GM13977 (cell line): Measurements from ENCODE around the gene EDARADD.

Experiments
- DNase-seq: peaks from one replicate; pipeline ENCODE4 v3.0.0; 2012; ENCODE audit warnings: low spot score
- CTCF ChIP-seq: IDR thresholded peaks from 2 replicates; pipeline ENCODE4 v1.5.1; 2012; ENCODE audit warnings: mild to moderate bottlenecking, control low read depth; ENCODE audit not compliant: insufficient read depth; ENCODE audit errors: extremely low read depth, missing control alignments
- in situ Hi-C: fragments of 300-500 bp; cut with MboI; formaldehyde crosslinking; loops from one replicate; pipeline ENCODE4 v1.12.0; 2022; ENCODE audit warnings: low sequenced_read_pairs, low pct_unique_long_range_greater_than_20kb, mixed read lengths, inconsistent platforms; ENCODE audit not compliant: unreplicated experiment

The EDARADD gene

DNA sequence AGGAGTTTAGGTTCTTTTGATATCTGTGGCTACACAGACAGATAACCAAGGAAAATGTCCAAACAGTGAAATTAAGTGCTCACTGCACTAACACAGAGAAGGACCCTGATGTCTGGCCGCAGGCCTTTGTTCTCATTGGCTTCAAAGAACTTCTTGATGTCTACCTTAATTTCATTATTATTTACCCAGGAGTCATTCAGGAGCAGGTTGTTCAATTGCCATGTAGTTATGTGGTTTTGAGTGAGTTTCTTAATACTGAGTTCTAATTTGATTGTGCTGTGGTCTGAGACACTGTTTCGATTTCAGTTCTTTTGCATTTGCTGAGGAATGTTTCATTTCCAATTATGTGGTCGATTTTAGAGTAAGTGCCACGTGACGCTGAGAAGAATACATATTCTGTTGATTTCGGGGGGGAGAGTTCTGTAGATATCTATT is 114.5 kb downstream of the EDARADD start:
- in situ Hi-C loops, result no loop called here
- TF ChIP-seq CTCF, result no peak
- DNase-seq, result no peak

DNA sequence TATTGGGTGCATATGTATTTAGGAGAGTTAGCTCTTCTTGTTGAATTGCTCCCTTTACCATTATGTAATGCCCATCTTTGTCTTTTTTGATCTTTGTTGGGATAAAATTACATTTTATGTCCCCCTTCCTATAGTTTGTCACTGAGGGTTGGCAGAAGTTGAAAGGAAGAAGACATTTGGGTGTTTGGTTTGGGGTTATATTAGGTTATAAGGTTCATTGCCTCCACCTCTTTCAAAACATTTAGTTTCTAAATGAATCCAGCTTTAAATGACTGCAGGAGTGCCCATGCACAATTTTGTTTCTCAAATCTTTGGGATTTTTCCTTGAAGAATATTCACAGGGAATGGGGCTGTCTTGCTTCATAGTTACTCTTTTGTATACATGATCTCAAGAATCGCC is 115.1 kb downstream of the EDARADD start:
- in situ Hi-C loops, result no loop called here
- DNase-seq, result no peak
- no peak for TF ChIP-seq CTCF

- no peak for TF ChIP-seq CTCF
- in situ Hi-C loops, result no loop called here
- DNase-seq, result no peak
Measured at GRCh38 chr1:236509647-236510401, 115.7 kb downstream of the EDARADD start.

DNA sequence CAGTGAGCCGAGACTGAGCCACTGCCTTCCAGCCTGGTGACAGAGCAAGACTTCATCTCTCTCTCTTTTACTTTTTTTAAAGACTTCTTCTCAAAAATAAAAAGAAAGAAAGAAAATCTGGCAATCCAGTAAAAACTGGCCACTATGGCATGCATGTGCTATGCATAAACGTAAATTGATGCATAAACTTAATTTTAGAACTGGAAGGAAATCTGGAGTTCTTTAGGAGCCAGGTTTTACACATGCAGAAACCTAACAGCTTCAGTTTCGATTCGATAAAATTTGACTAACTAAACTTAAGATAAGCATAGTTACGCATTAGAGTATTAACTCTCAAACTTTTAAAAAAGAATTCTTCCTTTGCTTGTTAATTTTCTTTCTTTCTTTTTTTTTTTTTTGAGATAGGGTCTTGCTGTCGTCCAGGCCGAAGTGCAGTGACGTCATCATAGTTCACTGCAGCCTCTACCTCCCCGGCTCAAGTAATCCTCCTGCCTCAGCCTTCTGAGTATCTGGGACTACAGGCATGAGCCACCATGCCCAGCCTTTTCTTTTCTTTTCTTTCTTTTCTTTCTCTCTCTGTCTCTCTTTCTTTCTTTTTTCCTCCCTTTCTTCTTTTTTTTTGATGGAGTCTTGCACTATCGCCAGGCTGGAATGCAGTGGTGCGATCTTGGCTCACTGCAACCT is 117.8 kb downstream of the EDARADD start:
- DNase-seq, result no peak
- in situ Hi-C loops, result no loop called here
- no peak for TF ChIP-seq CTCF

GRCh38 chr1:236514703-236515442 is 120.8 kb downstream of the EDARADD start:
- no peak for TF ChIP-seq CTCF
- in situ Hi-C loops, result no loop called here

GRCh38 chr1:236515443-236515958 is 121.4 kb downstream of the EDARADD start:
- no peak for TF ChIP-seq CTCF
- in situ Hi-C loops, result no loop called here
- DNase-seq, result no peak

More at GRCh38 chr1:236514703-236515442, 120.8 kb downstream of the EDARADD start:
- DNase-seq, result no peak
